SK-N-SH (cell line): Measurements from ENCODE around the gene BCAR1. TPM values are rescaled to one million over a fixed set of nuclear protein-coding genes. Genes with fewer than 3 reads are reported as not detected.
A peak's percentile ranks its signal among the peaks of the same experiment; 100 is the strongest.

ENCODE experiments used
- CTCF ChIA-PET: fragments of 300-600, 350-600 bp; formaldehyde crosslinking; extraction: SDS; loops from one replicate; lab custom pipeline; 2021; lab: Yijun Ruan, JAX
- POLR2A ChIA-PET: fragments of 350-600 bp; sonication (Branson Sonifier 250); formaldehyde crosslinking; extraction: SDS; loops from one replicate; lab custom pipeline; 2020; ENCODE audit warnings: antibody characterized with exemption, inconsistent platforms; lab: Yijun Ruan, JAX
- DNase-seq: peaks from one replicate; pipeline ENCODE4 v3.0.0; 2012
- H2AFZ ChIP-seq: fragments of 200-600 bp; sonication (generic); 2 replicates; pipeline ENCODE4 v1.8.1; 2016; ENCODE audit warnings: antibody characterized with exemption, mild to moderate bottlenecking, low read depth
- H3F3A ChIP-seq: fragments of 200-600 bp; sonication (generic); replicated peaks from 2 replicates; pipeline ENCODE3; 2016; ENCODE audit warnings: antibody characterized with exemption, mild to moderate bottlenecking; ENCODE audit not compliant: insufficient read depth
- H3K27ac ChIP-seq, 2 experiments: fragments of 200-500 bp in 1 of 2; fragments of 200-600 bp in 1 of 2; sonication (Bioruptor generic) in 1 of 2; sonication (generic), shearing (Covaris generic) in 1 of 2; 2 replicates each; pipeline versions ENCODE4 v1.5.1 to v1.6.1; 2014 to 2016; ENCODE audit warnings: low read depth in 2 of 2, inconsistent platforms in 1 of 2, low read length in 1 of 2, mild to moderate bottlenecking in 1 of 2, mixed read lengths in 1 of 2
- H3K27me3 ChIP-seq: fragments of 200-600 bp; sonication (generic), shearing (Covaris generic); 2 replicates; pipeline ENCODE4 v1.6.1; 2016; ENCODE audit warnings: mixed run types; ENCODE audit not compliant: insufficient read depth
- H3K36me3 ChIP-seq, 2 experiments: fragments of 200-500 bp in 1 of 2; fragments of 200-600 bp in 1 of 2; sonication (Bioruptor generic) in 1 of 2; sonication (generic) in 1 of 2; replicated peaks in 1 of 2; 2 replicates each; pipeline versions ENCODE3 to v1.5.1; 2014 to 2016; ENCODE audit warnings: low read length in 1 of 2, mild to moderate bottlenecking in 1 of 2; ENCODE audit not compliant: insufficient read depth in 2 of 2, control insufficient read depth in 1 of 2
- H3K4me1 ChIP-seq, 2 experiments: fragments of 200-500 bp in 1 of 2; fragments of 200-600 bp in 1 of 2; sonication (Bioruptor generic) in 1 of 2; sonication (generic), shearing (Covaris generic) in 1 of 2; 2 replicates each; pipeline versions ENCODE4 v1.5.1 to v1.6.1; 2014 to 2016; ENCODE audit warnings: low read depth in 1 of 2, low read length in 1 of 2, mixed run types in 1 of 2; ENCODE audit not compliant: insufficient read depth in 2 of 2, control insufficient read depth in 1 of 2
- H3K4me2 ChIP-seq: fragments of 200-600 bp; sonication (generic), shearing (Covaris generic); 2 replicates; pipeline ENCODE4 v1.6.1; 2017; ENCODE audit warnings: mixed run types
- H3K4me3 ChIP-seq, 2 experiments: fragments of 200-500 bp in 1 of 2; fragments of 200-600 bp in 1 of 2; sonication (Bioruptor generic) in 1 of 2; sonication (generic), shearing (Covaris generic) in 1 of 2; 2 replicates each; pipeline versions ENCODE4 v1.5.1 to v1.8.1; 2014 to 2016; ENCODE audit warnings: low read depth in 2 of 2, inconsistent platforms in 1 of 2, low read length in 1 of 2, mild to moderate bottlenecking in 1 of 2, mixed read lengths in 1 of 2, moderate library complexity in 1 of 2
- H3K79me2 ChIP-seq: fragments of 200-600 bp; sonication (generic); 2 replicates; pipeline ENCODE4 v1.8.1; 2017; ENCODE audit warnings: mild to moderate bottlenecking; ENCODE audit not compliant: insufficient read depth
- H3K9ac ChIP-seq: fragments of 200-600 bp; sonication (generic); 2 replicates; pipeline ENCODE4 v1.6.1; 2017; ENCODE audit warnings: mixed run types
- H3K9me2 ChIP-seq: fragments of 200-600 bp; sonication (generic); 2 replicates; pipeline ENCODE4 v1.6.1; 2017; ENCODE audit warnings: mixed run types
- H3K9me3 ChIP-seq: fragments of 200-600 bp; sonication (generic); 2 replicates; pipeline ENCODE4 v1.6.1; 2017; ENCODE audit warnings: mixed run types, mild to moderate bottlenecking, moderate library complexity
- H4K20me1 ChIP-seq: fragments of 200-600 bp; sonication (generic); 2 replicates; pipeline ENCODE4 v1.6.1; 2017; ENCODE audit warnings: mild to moderate bottlenecking, mixed run types; ENCODE audit not compliant: insufficient read depth
- CHD2 ChIP-seq: fragments of 150-350 bp; IDR thresholded peaks from 2 replicates; pipeline ENCODE4 v1.6.1; 2018; ENCODE audit warnings: low read length; ENCODE audit not compliant: partially characterized antibody
- CTCF ChIP-seq: fragments of 200-600 bp; sonication (generic); IDR thresholded peaks from 2 replicates; pipeline ENCODE4 v1.6.1; 2017; ENCODE audit warnings: antibody characterized with exemption, mild to moderate bottlenecking, moderate library complexity
- ELF1 ChIP-seq: IDR thresholded peaks from 2 replicates; pipeline ENCODE4 v1.4.0; 2012
- EP300 ChIP-seq, 2 experiments: IDR thresholded peaks; 2 replicates each; pipeline versions ENCODE4 v1.4.0 to v1.6.1; 2012; ENCODE audit warnings: borderline replicate concordance in 1 of 2, low read depth in 1 of 2, low read length in 1 of 2
- GATA2 ChIP-seq: sonication (generic); formaldehyde crosslinking; IDR thresholded peaks from 2 replicates; pipeline ENCODE4 v1.5.0; 2020; ENCODE audit warnings: mild to moderate bottlenecking, missing genetic modification reagents
- MEF2A ChIP-seq: IDR thresholded peaks from 2 replicates; pipeline ENCODE4 v1.4.0; 2012; ENCODE audit warnings: low read depth, borderline replicate concordance
- MXI1 ChIP-seq: IDR thresholded peaks from 2 replicates; pipeline ENCODE4 v1.6.1; 2012; ENCODE audit warnings: mild to moderate bottlenecking, low read depth, low read length, improper control_type of control experiment
- PBX3 ChIP-seq: IDR thresholded peaks from 2 replicates; pipeline ENCODE4; 2012
- RAD21 ChIP-seq: IDR thresholded peaks from 2 replicates; pipeline ENCODE4 v1.6.1; 2012; ENCODE audit warnings: mild to moderate bottlenecking, low read length
- RCOR1 ChIP-seq: fragments of 150-350 bp; IDR thresholded peaks from 2 replicates; pipeline ENCODE4 v1.6.1; 2017; ENCODE audit warnings: antibody characterized with exemption, low read length
- TCF12 ChIP-seq: IDR thresholded peaks from 2 replicates; pipeline ENCODE4 v1.4.0; 2012
- TEAD4 ChIP-seq: IDR thresholded peaks from 2 replicates; pipeline ENCODE4 v1.4.0; 2012; ENCODE audit warnings: mild to moderate bottlenecking, borderline replicate concordance; ENCODE audit not compliant: insufficient read depth
- USF2 ChIP-seq: fragments of 150-350 bp; IDR thresholded peaks from 2 replicates; pipeline ENCODE4 v1.6.1; 2017; ENCODE audit warnings: antibody characterized with exemption, low read length, low read depth, borderline replicate concordance
- ZBTB33 ChIP-seq: IDR thresholded peaks from 2 replicates; pipeline ENCODE4 v1.4.0; 2012; ENCODE audit warnings: low read depth, borderline replicate concordance
- WGBS: methylation state at CpG from one replicate; pipeline ENCODE4 v1.1.6; 2017; ENCODE audit warnings: low lambda C conversion rate; 5-methylcytosine and 5-hydroxymethylcytosine counted together
- polyA plus RNA-seq, 3 experiments: library from polyadenylated mRNA; depleted of rRNA; stranded (reverse); fragments of >200 nt; gene quantifications; 2 replicates each; pipeline ENCODE4 v1.2.3, GENCODE V29; 2012

Gene BCAR1
- polyA plus RNA-seq, 1 of the 3 experiments (the other 2 are of a cell fraction) = 45.1 TPM

DNA sequence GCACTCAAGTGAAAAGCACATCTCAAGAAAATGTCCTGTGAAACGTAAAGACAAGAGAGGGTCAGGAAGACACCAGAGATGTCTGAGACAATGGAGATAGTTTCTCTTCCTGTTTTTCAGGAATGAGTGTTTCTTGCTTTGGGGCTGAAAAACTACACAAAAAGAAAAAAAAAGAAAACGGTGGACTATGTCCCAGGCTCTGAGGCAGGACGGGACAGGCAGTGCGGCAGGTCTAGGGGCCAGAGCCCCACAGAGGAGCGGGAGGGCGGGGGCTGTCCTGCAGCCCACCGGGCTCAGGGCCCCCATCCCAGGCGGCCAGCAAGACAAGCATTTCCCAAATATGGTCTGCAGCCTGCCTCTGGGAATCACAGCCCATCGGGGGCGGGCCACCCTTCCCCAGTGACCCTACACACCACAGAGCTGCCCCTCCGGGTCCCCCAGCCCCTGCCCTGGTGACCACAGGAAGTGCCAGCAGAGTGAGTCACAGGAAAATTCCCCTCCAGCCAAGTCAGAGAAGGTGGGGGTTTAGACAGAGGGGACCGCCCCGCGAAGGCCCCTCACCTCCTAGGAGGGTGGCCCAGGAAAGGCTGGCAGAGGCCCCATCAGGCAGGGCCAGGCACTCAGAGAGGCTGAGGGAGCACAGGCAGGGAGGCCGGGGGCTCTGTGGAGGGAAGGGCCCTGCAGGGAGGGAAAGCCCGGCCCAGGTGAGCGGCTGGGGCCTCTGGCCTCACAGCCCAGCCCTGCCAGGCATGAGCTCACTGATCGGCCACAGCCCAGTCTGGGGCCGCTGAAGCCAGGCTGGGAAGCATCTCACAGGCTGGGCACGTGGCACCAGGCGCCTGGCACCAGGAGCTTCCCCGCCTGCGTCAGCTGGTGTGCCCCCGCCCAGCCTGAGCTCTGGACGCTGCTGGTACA lies 6.3 kb downstream of the BCAR1 start (continued):
- TF ChIP-seq PBX3 (peak; percentile 65), MEF2A (peak; percentile 78; the same call in 1 of the 2 replicates)

DNA sequence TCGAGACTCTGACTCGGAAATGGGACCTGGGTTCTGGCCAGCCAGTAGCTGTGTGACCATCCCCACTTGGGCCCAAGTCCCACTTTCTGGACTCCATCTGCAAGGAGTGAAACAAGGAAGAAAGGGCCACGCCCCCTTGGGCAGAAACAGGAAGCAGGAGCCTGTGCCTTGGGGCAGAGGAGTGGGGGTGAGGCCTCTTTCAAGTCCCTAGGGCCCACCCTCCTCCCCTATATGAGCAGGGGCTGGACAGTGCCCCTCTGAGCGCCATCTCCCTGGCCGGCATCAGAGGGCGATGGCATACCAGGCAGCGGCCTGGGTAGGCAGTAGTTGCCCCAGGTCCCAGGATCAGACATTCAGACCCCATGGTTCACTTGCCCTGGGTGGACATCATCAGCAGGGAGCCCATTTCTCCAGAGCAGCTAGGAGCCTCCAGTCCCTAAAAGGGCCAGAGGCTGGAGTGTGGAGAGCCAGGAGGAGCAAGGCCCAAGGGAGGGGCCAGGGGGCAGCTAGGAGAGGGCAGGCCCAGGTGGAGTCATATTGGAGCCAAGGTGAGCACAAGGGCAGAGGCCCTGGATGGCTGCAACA lies 7.1 kb downstream of the BCAR1 start:
- Histone ChIP-seq H4K20me1 (peaks cover 36% of the 10 kb centered on the region), H2AFZ (no peak overlapping the region), H3K4me3 (peak overlapping the region in 1 of 2 experiments; percentile 19; a peak in 1 of 4 replicates), H3K9ac (peak overlapping the region; percentile 82), H3K4me2 (peak overlapping the region; percentile 81), H3K9me2 (no peaks in the 10 kb centered on the region), H3K36me3 (peaks cover 5 to 33% of the 10 kb centered on the region in 2 experiments), H3K4me1 (peaks cover 67 to 78% of the 10 kb centered on the region in 2 experiments), H3F3A (peaks cover 29% of the 10 kb centered on the region), H3K79me2 (peaks cover 98% of the 10 kb centered on the region), H3K27ac (peak overlapping the region; percentile 89 to 98), H3K9me3 (no peaks in the 10 kb centered on the region), H3K27me3 (no peaks in the 10 kb centered on the region)
- WGBS = 20% methylated on average over 3 of the region's 7 CpGs
- CTCF ChIA-PET = interaction anchor here (0.6 to 5.0 kb wide), 5 partner anchors 10 to 158 kb away, joined by 3 to 35 read pairs (median 4); no protein-coding TSS in a partner anchor
- TF ChIP-seq RCOR1 (no peak), TCF12 (peak; percentile 35; the same call in 1 of the 2 replicates), CTCF (peak; percentile 27; the same call in 1 of the 2 replicates), RAD21 (peak; percentile 45)
- POLR2A ChIA-PET = no interaction called here
- DNase-seq = no peak

- Histone ChIP-seq H4K20me1 (peaks cover 36% of the 10 kb centered on the region), H3K4me1 (peaks cover 67 to 81% of the 10 kb centered on the region in 2 experiments), H3K4me2 (peak overlapping the region; percentile 81), H3K27ac (peak overlapping the region; percentile 89 to 98), H3K9ac (peak overlapping the region; percentile 82), H2AFZ (no peak overlapping the region), H3K27me3 (no peaks in the 10 kb centered on the region), H3K9me2 (no peaks in the 10 kb centered on the region), H3K4me3 (no peak overlapping the region), H3K79me2 (peaks cover 98% of the 10 kb centered on the region), H3K9me3 (no peaks in the 10 kb centered on the region), H3K36me3 (peaks cover 5 to 36% of the 10 kb centered on the region in 2 experiments), H3F3A (peaks cover 35% of the 10 kb centered on the region)
- 83% methylated on average over 13 of the region's 20 CpGs for WGBS
- POLR2A ChIA-PET = no interaction called here
- CTCF ChIA-PET = interaction anchor here (1.0 to 5.0 kb wide), 4 partner anchors 9 to 141 kb away, joined by 3 to 35 read pairs (median 4); no protein-coding TSS in a partner anchor
- DNase-seq = no peak
- TF ChIP-seq PBX3 (no peak), ELF1 (no peak), EP300 (IDR thresholded peaks at IDR 0.05; ENCODE audit: borderline replicate concordance in 1 of 2, low read depth in 1 of 2, low read length in 1 of 2) (no peak), USF2 (no peak), MXI1 (no peak), CHD2 (no peak), TEAD4 (no peak), ZBTB33 (no peak), GATA2 (no peak)
Observed at GRCh38 chr16:75243667-75244224, 7.7 kb downstream of the BCAR1 start.
